ENCODE results near the gene WDHD1.

DNA sequence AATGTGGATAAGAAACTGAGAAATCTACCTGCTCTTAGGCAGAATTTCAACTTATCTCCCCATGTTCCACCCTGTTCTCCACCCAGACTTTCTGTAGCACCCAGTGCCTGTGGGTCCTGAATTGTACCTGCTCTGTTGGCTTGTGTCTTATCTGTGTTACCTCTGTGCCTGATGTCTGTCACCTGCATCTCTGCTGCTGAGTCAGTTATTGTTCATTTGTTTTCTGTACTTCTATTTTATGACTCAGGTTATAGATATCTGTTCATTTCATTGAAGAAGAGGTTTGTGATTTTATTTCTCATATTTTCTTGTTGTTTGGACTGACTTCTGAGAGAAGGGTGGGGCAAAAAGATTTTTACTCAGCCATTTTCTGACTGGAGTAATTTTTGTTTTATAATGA is 11.8 kb upstream of the WDHD1 start:
- no peak for TF ChIP-seq EP300 (IDR thresholded peaks at IDR 0.05)
- TF ChIP-seq, protein P1, sequence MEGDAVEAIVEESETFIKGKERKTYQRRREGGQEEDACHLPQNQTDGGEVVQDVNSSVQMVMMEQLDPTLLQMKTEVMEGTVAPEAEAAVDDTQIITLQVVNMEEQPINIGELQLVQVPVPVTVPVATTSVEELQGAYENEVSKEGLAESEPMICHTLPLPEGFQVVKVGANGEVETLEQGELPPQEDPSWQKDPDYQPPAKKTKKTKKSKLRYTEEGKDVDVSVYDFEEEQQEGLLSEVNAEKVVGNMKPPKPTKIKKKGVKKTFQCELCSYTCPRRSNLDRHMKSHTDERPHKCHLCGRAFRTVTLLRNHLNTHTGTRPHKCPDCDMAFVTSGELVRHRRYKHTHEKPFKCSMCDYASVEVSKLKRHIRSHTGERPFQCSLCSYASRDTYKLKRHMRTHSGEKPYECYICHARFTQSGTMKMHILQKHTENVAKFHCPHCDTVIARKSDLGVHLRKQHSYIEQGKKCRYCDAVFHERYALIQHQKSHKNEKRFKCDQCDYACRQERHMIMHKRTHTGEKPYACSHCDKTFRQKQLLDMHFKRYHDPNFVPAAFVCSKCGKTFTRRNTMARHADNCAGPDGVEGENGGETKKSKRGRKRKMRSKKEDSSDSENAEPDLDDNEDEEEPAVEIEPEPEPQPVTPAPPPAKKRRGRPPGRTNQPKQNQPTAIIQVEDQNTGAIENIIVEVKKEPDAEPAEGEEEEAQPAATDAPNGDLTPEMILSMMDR (IDR thresholded peaks at IDR 0.05), result no peak
- TF ChIP-seq POLR2A (IDR thresholded peaks at IDR 0.05), result no peak
